Neural cell (in vitro differentiated cells): Measurements from ENCODE around the gene SCGB1C1.

Experiments used
- CTCF ChIP-seq: fragments of 450-650 bp; IDR thresholded peaks from 2 replicates; pipeline ENCODE4 v1.5.1; 2014; ENCODE audit warnings: antibody characterized with exemption, mild to moderate bottlenecking, moderate library complexity; ENCODE audit not compliant: poor library complexity, severe bottlenecking
- EZH2 ChIP-seq: fragments of 200-600, 300-800 bp; shearing (Covaris generic), sonication (generic); IDR thresholded peaks from 2 replicates; pipeline ENCODE4 v1.6.1; 2014; ENCODE audit warnings: antibody characterized with exemption, low read length, borderline replicate concordance, mild to moderate bottlenecking; ENCODE audit not compliant: insufficient read depth, poor library complexity, severe bottlenecking
- TAF1 ChIP-seq: IDR thresholded peaks from 2 replicates; pipeline ENCODE4 v1.6.1; 2012; ENCODE audit warnings: low read depth

- TF ChIP-seq EZH2 (no peak), CTCF (no peak), TAF1 (no peak)
These were observed 6.9 kb downstream of the SCGB1C1 start for GRCh38 chr11:199782-200181.
